ENCODE measurements around the gene DHX57.
A peak's percentile ranks its signal among the peaks of the same experiment; 100 is the strongest.

Gene DHX57

DNA sequence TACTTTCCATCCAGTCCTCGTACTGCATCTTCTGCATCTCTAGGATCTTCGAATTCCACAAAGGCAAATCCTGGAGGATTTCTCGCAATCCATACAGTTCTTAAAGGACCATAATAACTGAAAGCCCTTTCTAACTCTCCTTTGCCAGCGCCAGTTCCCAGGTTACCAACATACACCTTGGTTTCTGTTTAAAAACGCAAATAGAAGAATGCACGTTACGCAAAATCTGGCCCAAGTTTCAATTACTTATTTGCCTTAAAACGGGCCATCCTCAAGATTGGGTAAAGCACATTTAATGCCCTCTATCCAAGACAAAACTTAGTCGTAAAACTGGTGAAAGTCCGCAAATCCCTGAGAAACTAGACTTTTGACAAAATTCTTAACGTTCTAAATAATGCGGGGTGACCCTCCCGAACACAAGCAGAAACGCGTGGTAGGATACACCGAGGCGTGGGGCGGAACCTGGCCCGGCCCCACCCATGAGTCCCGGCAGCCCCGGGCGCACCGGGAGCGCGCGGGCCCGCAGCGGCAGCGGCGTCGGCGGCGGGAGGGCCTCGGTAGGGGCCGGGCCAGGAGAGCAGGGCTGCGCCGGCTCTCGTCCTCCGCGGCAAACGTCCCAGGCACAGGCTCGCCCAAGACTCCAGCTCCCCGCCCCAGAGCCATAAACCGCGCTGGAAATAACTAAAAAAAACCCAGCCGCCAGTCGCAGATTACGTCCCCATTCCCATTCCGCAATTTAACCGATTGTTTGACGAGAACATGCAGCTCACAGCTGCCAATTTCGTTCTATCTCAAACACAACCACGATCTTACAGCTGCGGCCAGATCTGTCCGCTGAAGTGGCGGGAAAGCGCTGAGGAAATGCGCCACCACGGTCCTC, 125.5 kb downstream of the DHX57 start:
- DNase-seq = peak; percentile 67

DNA sequence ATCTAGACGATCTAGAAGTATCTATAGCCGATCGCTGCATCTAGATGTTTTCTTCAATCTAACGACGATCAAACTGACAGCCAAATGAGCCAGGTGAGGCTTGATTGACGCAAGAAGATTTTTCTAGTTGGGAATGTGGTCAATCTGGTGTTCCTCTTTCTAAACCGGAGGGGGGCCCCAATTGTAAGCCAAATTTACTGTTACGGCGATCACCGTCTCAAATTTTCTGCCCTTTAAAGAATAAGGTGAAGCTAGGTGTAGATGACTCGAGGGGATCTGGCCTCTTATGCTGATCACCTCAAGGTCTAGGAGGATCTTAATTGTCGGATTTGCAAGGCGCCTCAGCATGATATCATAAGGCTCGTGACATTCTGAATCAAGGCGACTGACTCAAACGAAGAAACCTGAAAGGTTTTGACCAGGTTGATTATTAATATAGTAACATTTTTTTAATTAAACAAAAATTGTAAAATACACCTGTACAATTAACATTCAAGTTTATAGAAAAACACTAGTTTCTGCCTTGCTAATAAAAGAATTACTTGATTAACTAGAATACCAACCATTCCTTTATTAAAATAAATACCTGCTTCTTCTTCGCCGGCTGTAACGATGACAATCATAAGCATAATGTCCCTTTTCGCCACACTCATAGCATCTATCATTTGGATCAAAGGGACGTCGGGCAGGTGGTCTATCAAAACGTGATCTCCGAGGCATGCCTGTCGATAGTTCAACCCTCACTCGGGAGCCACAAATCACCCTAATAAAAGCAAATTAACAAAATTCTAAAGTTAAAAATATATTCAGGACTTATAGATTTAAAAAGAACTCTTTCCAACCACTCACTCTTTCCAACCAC, 126.6 kb downstream of the DHX57 start:
- DNase-seq = peak; percentile 49

DNA sequence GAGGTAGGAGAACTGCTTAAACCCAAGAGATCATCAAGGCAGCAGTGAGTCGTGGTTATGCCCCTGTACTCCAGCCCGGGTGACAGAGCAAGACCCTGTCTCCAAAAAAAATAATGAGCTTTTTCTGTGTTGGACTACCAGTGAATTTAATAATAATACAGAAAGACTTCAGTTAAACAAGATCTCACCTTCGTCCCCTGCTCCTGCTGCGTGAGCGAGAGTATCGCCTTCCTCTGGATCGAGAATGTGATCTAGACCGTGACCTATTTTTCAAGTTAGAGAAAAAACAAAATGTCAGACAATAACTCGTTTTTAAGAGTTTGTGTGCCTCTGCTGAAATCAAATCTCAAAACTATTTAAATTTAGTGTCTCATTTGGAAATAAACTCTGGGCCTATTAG, 127.3 kb downstream of the DHX57 start:
- no peak for DNase-seq

DNA sequence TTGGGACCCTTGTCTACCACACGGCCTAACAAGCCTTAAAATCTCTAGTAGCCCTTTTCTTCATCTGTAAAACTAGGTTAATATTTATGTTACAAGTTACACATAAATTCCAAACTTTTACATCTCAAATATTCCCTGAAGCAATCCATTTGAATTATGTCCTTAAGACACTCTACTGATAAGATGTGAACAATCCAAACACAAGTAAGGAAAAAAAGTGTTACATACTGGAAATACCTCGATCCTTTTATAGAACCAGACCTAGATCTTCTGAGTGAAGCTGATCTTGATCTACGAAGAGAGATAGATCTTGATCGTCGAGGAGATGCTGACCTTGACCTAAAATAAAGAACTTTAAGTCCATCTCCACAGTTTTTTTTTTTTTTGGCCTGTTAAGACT, 127.9 kb downstream of the DHX57 start:
- DNase-seq = no peak

Data from activated CD4-positive, alpha-beta T cell treated with anti-CD3 and anti-CD28 coated beads, Interleukin-2, Interleukin-6, amounts not matched to agents 100 ng/mL and 50 ng/mL, durations not matched to agents 16 hours and 8 hours (primary cell).